Right ventricle myocardium superior (tissue), 1 donor: Measurements from ENCODE around the gene OR13H1. TPM values are rescaled to one million over a fixed set of nuclear protein-coding genes. Genes with fewer than 3 reads are reported as not detected.
"Not testable (repeated sequence)": the region's sequence is repeated elsewhere in the genome, so short reads cannot be mapped to it uniquely, and the experiment has no call there.

ENCODE experiments used
- ATAC-seq: fragments of 200-7000 bp; cut with Tn5 transposase; one replicate; pipeline ENCODE4 v1.9.1; 2020; ENCODE audit warnings: mild to moderate bottlenecking; ENCODE audit not compliant: poor library complexity
- DNase-seq: peaks from one replicate; pipeline ENCODE4 v3.0.0-alpha.2; 2020
- intact Hi-C: fragments of 100-400 bp; cut with DNase I; formaldehyde crosslinking; loops from one replicate; pipeline ENCODE4 v1.11.2; 2022
- long read RNA-seq: library from polyadenylated mRNA; unstranded; transcript quantifications from one replicate; pipeline ENCODE4 v2.0.0, GENCODE V29; 2021
- total RNA-seq: library from RNA; stranded (reverse); fragmentation: NEBNext Ultra II Directional; extraction: Animal tissue kit (Norgen Biotek cat#: 25700); gene quantifications from one replicate; pipeline ENCODE4 v1.2.1, GENCODE V29; 2021
- donor health status: DM: no; HTN: yes; CAD: no; lungs with severe emphysema.

Gene OR13H1
- not detected for total RNA-seq
- long read RNA-seq = 0 reads

- intact Hi-C loops = no loop called here
- ATAC-seq = no peak
- DNase-seq = no peak
Measured at GRCh38 chrX:131543774-131544173, at the start of gene OR13H1. Gene OR13H1, plus strand, starts transcription at chrX:131544074. Its CDS starts 0 bp downstream, at chrX:131544074.

DNA sequence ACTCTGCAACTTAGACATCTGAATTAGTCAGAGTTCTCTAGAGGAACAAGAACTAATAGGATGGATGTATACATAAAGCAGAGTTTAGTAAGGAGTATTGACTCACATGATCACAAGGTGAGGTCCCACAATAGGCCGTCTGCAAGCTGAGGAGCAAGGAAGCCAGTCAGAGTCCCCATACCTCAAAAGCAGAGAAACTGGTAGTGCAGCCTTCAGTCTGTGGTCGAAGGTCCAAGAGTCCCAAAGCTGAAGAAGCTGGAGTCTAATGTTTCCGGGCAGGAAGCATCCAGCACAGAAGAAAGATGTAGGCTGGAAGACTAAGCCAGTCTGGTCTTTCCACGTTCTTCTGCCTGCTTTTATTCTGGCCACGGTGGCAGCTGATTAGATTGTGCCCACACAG, 42.3 kb upstream of the OR13H1 start:
- intact Hi-C loops, DNase-seq, ATAC-seq: not testable (repeated sequence)

DNA sequence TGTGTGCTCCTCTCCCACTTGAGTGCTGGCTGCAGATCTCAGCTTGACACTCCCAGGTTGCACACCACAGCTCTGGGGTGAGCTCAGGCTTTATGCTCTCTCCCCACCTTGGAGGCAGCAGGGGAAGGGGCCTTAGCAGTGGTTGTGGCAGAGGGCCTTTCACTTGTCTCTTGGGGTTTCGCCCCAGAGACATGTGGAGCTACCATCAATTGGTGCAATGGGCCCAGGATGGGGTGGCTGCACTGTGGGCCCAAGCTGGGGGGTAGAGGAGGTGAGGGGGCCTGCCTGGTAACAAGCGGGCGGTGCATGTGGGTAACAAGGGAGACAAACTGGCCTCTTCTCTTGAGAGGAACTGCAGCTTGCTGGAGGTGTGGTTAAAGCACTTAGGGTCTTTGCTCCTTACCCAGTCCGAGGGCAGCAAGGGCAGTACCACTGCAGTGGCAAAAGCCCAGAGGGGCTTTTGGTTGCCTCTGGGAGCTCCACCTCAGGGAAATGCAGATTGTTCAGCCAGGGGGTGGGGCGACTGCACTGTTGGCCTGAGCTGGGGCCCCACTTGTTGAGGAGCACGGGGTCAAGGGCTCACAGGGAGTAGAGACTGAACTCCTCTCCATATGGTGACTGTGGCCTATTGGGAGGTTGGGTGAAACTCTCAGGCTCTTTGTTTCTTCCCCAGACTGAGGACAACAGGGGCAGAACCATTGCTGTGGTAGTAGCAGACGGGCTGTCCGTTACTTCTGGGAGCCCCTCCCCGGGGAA, 30.5 kb upstream of the OR13H1 start:
- intact Hi-C loops = no loop called here
- DNase-seq = no peak
- ATAC-seq = no peak

DNA sequence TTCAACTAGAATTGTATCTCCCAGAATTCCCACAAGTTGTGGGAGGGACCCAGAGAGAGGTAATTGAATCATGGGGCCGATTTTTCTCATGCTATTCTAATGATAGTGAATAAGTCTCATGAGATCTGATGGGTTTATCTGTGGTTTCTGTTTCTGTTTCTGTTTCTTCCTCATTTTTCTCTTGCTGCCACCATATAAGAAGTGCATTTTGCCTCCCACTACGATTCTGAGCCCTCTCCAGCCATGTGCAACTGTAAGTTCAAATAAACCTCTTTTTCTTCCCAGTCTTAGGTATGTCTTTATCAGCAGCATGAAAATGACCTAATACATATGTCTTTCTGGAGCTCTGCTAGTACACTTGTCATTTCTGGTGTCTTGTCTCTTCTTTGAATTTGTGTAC, 22.1 kb upstream of the OR13H1 start:
- intact Hi-C loops = no loop called here
- no peak for DNase-seq
- ATAC-seq = no peak

GRCh38 chrX:131544218-131544617, 344 bp downstream of the OR13H1 start:
- intact Hi-C loops = no loop called here
- ATAC-seq = no peak
- DNase-seq = no peak

DNA sequence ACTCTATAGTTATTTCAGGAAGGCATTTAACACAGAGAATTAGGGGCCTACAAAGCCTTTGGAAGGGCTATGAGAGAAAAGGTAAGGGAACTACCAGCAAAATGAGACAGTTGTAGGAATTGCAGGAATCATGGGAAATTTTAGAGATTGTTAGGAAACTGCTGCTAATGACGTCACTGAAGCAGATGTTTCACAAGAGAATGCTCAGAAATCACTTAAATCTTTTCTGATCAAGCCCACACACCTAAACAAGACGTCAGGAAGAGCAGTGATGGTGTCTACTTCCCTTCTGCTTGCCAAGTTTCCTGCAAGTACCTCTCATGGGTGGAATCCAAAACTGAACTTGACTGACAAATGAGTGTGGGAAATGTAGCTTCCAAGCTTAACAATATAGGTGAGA, 5.1 kb downstream of the OR13H1 start:
- DNase-seq = no peak
- ATAC-seq = no peak
- intact Hi-C loops = no loop called here

GRCh38 chrX:131552453-131552852, 8.6 kb downstream of the OR13H1 start:
- DNase-seq, intact Hi-C loops, ATAC-seq: not testable (repeated sequence)

DNA sequence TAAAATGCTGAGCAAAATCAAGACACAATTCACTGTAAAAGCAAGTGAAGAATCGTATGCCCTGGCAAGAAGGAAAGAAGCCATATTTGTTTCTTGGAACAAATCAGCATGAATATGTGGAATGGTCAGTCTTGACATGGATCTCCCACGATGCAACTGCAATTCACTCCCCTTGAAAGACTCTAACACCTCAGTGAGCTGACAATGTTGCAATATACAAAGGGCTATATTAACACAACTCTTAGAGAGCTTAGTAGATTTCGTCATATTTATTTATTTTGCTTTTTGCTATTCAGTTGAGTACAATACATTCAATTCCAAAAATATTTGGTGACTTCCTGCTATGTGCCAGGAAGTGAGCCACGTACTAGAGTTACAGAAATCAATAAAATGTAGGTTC, 14.7 kb downstream of the OR13H1 start:
- DNase-seq = no peak

GRCh38 chrX:131564553-131565229, 20.8 kb downstream of the OR13H1 start:
- intact Hi-C loops = no loop called here
- DNase-seq = no peak
- ATAC-seq = no peak

More for the DNA sequence above, 14.7 kb downstream of the OR13H1 start:
- ATAC-seq = no peak
- intact Hi-C loops = no loop called here

DNA sequence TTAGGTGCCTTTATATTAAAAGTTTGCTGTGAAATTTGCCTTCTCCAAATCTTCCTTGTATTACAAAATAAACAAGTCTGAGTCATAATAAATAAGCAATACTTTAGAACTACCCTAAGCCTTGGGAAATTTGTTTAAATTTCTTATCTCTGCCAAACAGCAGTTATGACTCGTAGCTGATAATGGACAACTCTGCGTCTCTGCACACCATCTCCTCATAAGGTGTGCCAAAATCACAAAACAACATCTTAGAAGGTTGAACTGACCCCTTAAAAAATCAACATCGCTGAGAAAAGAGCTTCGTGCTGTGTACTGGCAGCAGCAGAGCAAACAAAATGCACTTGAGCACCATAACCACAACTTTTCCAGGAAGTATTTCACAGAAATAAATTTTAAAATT, 22.0 kb downstream of the OR13H1 start:
- intact Hi-C loops = no loop called here
- ATAC-seq (no peak), DNase-seq (no peak)

- intact Hi-C loops = no loop called here
- DNase-seq (no peak), ATAC-seq (no peak)
Measured at GRCh38 chrX:131571348-131571747, 27.5 kb downstream of the OR13H1 start.

GRCh38 chrX:131572372-131573014, 28.6 kb downstream of the OR13H1 start:
- intact Hi-C loops = no loop called here
- no peak for ATAC-seq
- DNase-seq = no peak

DNA sequence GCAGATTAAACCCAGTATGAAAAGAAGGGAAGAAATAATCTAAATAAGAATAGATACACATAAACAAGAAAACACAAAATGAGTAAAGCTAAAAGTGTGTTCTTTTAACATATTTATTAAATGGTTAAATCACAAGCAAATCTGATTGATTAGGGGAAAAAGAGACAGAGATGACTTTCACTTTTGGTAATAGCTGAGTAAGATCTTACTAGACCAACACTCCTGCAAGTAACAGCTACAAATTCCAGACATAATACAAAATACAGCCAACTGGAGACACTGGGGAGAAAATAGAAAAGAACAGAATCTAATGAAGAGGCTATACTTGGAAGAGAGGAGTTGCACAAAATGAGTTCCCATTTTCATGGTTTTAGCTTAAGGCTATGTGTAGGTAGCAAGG, 33.5 kb downstream of the OR13H1 start:
- intact Hi-C loops = no loop called here
- DNase-seq (no peak), ATAC-seq (no peak)

DNA sequence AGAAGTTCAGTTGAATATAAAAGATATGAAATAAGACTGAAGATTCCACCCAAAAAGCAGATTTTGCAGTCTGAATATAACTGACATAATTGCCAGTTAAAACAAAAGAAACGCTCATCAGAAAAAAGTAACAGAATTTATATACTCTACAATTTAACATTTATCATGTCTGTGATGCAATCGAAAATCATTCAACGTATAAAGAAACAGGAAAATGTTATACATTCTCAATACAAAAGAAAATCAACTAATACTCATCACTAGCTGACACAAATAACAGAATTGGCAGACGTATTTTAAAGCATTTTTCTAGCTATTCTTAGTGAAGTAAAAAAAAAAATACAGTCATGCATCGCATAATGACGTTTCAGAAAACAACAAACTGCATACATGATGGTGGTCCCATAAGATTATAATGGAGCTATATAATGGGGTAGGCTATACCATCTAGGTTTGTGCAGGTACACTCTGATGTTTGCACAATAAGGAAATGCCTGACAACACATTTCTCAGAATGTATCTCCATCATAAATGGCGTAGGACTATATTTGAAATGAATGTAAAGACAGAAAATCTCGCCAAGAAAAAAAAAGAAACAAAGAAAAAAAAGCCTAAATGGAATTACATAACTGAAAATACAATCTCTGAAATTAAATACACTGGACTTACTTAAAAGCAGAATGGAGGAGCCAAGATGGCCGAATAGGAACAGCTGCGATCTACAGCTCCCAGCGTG, 34.3 kb downstream of the OR13H1 start:
- DNase-seq (no peak), ATAC-seq (no peak)
- intact Hi-C loops = no loop called here

GRCh38 chrX:131578735-131579367, 35.0 kb downstream of the OR13H1 start:
- intact Hi-C loops, ATAC-seq, DNase-seq: not testable (repeated sequence)

DNA sequence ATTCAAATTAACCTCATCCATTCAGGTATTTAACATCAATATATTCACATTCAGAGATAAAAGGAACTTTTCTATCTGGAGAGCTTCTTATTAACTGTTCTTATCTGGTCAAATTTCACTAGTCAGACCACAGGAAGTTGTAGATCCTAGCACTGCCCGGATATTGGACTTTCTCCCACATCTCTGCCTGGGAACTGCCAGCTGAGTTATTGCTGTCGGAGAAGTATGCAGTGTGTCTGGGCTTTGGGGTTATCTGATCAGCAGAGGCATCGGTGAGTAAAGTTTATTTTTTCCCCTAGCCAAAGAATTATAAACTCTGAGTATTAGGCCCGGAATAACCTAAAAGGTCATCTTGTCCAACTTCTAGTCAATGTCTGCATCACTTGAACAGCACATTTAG, 45.1 kb downstream of the OR13H1 start:
- intact Hi-C loops = no loop called here
- no peak for DNase-seq
- ATAC-seq = no peak
